Mucosa of descending colon (tissue), 3 donors: ENCODE measurements around the gene MORF4L1. TPM values are rescaled to one million over a fixed set of nuclear protein-coding genes. Genes with fewer than 3 reads are reported as not detected.

Experiments used
- ATAC-seq: fragments of 200-7000 bp; cut with Tn5 transposase; one replicate; pipeline ENCODE4 v1.9.1; 2020; ENCODE audit warnings: mild to moderate bottlenecking, moderate library complexity
- DNase-seq, 3 donors: peaks; one replicate each; pipeline ENCODE4 v3.0.0-alpha.2; 2020
- H3K36me3 ChIP-seq: fragments of 200-600 bp; one replicate; pipeline ENCODE4 v1.8.0; 2021; ENCODE audit warnings: low read depth, mild to moderate bottlenecking
- H3K4me1 ChIP-seq: fragments of 200-600 bp; one replicate; pipeline ENCODE4 v1.8.0; 2021; ENCODE audit warnings: low read depth, mild to moderate bottlenecking
- H3K4me3 ChIP-seq: fragments of 200-600 bp; one replicate; pipeline ENCODE4 v1.8.0; 2021; ENCODE audit warnings: mild to moderate bottlenecking
- H3K9me3 ChIP-seq: fragments of 200-600 bp; one replicate; pipeline ENCODE4 v1.8.0; 2021; ENCODE audit warnings: mild to moderate bottlenecking
- intact Hi-C, 2 donors: fragments of 100-400 bp; cut with DNase I in 1 of 2; cut with micrococcal nuclease in 1 of 2; formaldehyde crosslinking; loops; one replicate each; pipeline versions ENCODE4 v1.11.0 to v1.11.1; 2022; cut with DNase I, micrococcal nuclease
- total RNA-seq, 3 donors: library from RNA; stranded (reverse); fragmentation: NEBNext Ultra II Directional in 2 of 3; extraction: Animal tissue kit (Norgen Biotek cat#: 25700) in 2 of 3; gene quantifications; one replicate each; pipeline versions ENCODE4 v1.2.1 to v1.2.4, GENCODE V29; 2021 to 2023
- TF ChIP-seq, protein P1 (sequence below): fragments of 200-600 bp; IDR thresholded peaks from one replicate; pipeline ENCODE4 v1.8.0; 2022; ENCODE audit warnings: antibody characterized with exemption, mild to moderate bottlenecking
- donor health status: DM: no; HTN: no; CAD: no; lungs with moderate emphysema.
- donor health status: DM: no; HTN: no; CAD: no.
- donor health status: DM: no; HTN: yes; CAD: no.

The MORF4L1 gene
- total RNA-seq, 3 donors from 2014 or later: 151 to 307 (median 188) TPM

GRCh38 chr15:78946493-78946892, 73.8 kb downstream of the MORF4L1 start:
- TF ChIP-seq, protein P1, sequence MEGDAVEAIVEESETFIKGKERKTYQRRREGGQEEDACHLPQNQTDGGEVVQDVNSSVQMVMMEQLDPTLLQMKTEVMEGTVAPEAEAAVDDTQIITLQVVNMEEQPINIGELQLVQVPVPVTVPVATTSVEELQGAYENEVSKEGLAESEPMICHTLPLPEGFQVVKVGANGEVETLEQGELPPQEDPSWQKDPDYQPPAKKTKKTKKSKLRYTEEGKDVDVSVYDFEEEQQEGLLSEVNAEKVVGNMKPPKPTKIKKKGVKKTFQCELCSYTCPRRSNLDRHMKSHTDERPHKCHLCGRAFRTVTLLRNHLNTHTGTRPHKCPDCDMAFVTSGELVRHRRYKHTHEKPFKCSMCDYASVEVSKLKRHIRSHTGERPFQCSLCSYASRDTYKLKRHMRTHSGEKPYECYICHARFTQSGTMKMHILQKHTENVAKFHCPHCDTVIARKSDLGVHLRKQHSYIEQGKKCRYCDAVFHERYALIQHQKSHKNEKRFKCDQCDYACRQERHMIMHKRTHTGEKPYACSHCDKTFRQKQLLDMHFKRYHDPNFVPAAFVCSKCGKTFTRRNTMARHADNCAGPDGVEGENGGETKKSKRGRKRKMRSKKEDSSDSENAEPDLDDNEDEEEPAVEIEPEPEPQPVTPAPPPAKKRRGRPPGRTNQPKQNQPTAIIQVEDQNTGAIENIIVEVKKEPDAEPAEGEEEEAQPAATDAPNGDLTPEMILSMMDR: no peak
- H3K36me3 ChIP-seq: no peaks in the 10 kb centered on the region
- no peaks in the 10 kb centered on the region for H3K9me3 ChIP-seq
- intact Hi-C loops: no loop called here
- no peak for DNase-seq
- peaks cover 12% of the 10 kb centered on the region for H3K4me1 ChIP-seq
- ATAC-seq: no peak
- no peak overlapping the region for H3K4me3 ChIP-seq

GRCh38 chr15:78947506-78947905, 74.8 kb downstream of the MORF4L1 start:
- H3K4me3 ChIP-seq: no peak overlapping the region
- peaks cover 19% of the 10 kb centered on the region for H3K4me1 ChIP-seq
- H3K36me3 ChIP-seq: no peaks in the 10 kb centered on the region
- ATAC-seq (no peak), DNase-seq (no peak)
- intact Hi-C loops: no loop called here
- no peaks in the 10 kb centered on the region for H3K9me3 ChIP-seq
- TF ChIP-seq, protein P1: no peak

Other genes starting within 250 kb of the MORF4L1 start
- gene CHRNB4, start 231.7 kb upstream of the MORF4L1 start, total RNA-seq: 1 to 10 TPM in 1 of 3 donors, under 1 TPM in 1, not detected in 1; 0.29 to 2.4 TPM
- gene ADAMTS7, start 61.4 kb upstream of the MORF4L1 start, total RNA-seq: 1 to 10 TPM; 1.3 to 5.7 (median 1.8) TPM
- 10 to 100 TPM; 29.6 to 57.4 (median 53.8) TPM for gene CTSH, start 72.2 kb downstream of the MORF4L1 start, total RNA-seq
- under 1 TPM in 2 of 3 donors, not detected in 1; 0.22 to 0.35 TPM for gene RASGRF1, start 217.9 kb downstream of the MORF4L1 start, total RNA-seq